ENCODE data around the gene RASSF1.

DNA sequence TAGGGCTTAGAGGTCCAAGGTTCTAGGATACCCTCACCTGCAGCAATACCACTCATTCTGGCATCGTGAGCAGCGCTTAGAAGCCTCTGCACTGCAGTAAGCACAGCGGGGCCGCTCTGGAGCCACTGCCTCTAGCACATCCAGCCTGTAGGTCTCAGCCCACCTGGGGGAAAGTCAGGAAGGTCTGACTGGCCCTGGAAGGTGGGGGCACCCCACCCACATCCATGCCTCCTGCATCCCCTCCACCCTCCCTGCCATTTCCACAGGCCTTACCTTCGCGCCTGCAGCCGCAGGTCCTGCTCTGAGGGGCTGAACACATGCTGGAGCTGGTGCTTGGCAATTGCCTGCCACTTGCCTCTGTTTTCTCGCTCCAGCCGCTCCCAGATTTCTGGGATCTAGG is 901 bp upstream of the RASSF1 start:
- TF ChIP-seq, protein P1, sequence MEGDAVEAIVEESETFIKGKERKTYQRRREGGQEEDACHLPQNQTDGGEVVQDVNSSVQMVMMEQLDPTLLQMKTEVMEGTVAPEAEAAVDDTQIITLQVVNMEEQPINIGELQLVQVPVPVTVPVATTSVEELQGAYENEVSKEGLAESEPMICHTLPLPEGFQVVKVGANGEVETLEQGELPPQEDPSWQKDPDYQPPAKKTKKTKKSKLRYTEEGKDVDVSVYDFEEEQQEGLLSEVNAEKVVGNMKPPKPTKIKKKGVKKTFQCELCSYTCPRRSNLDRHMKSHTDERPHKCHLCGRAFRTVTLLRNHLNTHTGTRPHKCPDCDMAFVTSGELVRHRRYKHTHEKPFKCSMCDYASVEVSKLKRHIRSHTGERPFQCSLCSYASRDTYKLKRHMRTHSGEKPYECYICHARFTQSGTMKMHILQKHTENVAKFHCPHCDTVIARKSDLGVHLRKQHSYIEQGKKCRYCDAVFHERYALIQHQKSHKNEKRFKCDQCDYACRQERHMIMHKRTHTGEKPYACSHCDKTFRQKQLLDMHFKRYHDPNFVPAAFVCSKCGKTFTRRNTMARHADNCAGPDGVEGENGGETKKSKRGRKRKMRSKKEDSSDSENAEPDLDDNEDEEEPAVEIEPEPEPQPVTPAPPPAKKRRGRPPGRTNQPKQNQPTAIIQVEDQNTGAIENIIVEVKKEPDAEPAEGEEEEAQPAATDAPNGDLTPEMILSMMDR (IDR thresholded peaks at IDR 0.05; ENCODE audit: extremely low read depth in 1 of 2, insufficient read depth in 1 of 2, low read depth in 1 of 2, low read length in 2 of 2) = no peak
- TF ChIP-seq EZH2 (IDR thresholded peaks at IDR 0.05; ENCODE audit: borderline replicate concordance, low read depth, low read length, severe bottlenecking) = no peak

Data from endothelial cell of umbilical vein (primary cell).